Measurements from ENCODE around the gene DOC2B. TPM values are rescaled to one million over a fixed set of nuclear protein-coding genes. Genes with fewer than 3 reads are reported as not detected.

Gene DOC2B
- total RNA-seq, 1 experiment from 2014 or later = 0.17 TPM

DNA sequence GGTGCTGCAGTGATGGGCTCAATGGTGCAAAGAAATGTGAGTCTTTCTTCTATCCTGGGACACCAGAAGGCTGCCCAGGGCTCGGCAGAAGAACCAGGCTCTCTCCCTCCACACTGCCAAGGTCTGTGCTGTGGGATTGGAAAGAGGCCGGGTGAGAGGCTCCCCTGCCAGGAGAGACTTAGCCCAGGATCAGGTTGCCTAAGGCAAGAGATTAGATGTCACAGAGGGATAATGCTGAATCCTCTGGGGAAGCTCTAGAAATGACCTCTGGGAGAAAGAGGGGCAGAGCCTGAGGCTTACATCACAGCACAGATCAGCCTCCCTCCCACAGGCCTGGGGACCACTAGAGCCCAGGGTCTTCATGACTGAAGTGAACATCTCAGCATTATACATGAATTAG lies 5.7 kb upstream of the DOC2B start:
- TF ChIP-seq EZH2 (IDR thresholded peaks at IDR 0.05; ENCODE audit: borderline replicate concordance, low read depth, low read length, poor library complexity, severe bottlenecking) = no peak
- TF ChIP-seq, protein P1, sequence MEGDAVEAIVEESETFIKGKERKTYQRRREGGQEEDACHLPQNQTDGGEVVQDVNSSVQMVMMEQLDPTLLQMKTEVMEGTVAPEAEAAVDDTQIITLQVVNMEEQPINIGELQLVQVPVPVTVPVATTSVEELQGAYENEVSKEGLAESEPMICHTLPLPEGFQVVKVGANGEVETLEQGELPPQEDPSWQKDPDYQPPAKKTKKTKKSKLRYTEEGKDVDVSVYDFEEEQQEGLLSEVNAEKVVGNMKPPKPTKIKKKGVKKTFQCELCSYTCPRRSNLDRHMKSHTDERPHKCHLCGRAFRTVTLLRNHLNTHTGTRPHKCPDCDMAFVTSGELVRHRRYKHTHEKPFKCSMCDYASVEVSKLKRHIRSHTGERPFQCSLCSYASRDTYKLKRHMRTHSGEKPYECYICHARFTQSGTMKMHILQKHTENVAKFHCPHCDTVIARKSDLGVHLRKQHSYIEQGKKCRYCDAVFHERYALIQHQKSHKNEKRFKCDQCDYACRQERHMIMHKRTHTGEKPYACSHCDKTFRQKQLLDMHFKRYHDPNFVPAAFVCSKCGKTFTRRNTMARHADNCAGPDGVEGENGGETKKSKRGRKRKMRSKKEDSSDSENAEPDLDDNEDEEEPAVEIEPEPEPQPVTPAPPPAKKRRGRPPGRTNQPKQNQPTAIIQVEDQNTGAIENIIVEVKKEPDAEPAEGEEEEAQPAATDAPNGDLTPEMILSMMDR (conservative IDR thresholded peaks at IDR 0.05; ENCODE audit: low read depth, low read length) = no peak
- no TSS peak for BruUV-seq (replicated peaks)
- Histone ChIP-seq H3K9me3 (ENCODE audit: low read depth, low read length, poor library complexity, severe bottlenecking) (no peaks in the 10 kb centered on the region), H3K27me3 (replicated peaks; ENCODE audit: insufficient read depth, low read depth, low read length, poor library complexity) (peaks cover 9% of the 10 kb centered on the region), H3K4me1 (ENCODE audit: insufficient read depth, low read length, poor library complexity, severe bottlenecking) (no peaks in the 10 kb centered on the region), H3K27ac (ENCODE audit: low read depth, low read length, poor library complexity, severe bottlenecking) (no peak overlapping the region), H3K4me3 (ENCODE audit: low read depth, low read length, poor library complexity, severe bottlenecking) (no peak overlapping the region), H3K36me3 (ENCODE audit: insufficient read depth, low read length, poor library complexity, severe bottlenecking) (no peaks in the 10 kb centered on the region)
- ChIA-PET POLR2A (ENCODE audit: low non-redundant PET) (no interaction called here), CTCF (no interaction called here)
- intact Hi-C loops (cut with micrococcal nuclease; ENCODE audit: unreplicated experiment) = no loop called here
- DNase-seq (ENCODE audit: low spot score) = no peak

DNA sequence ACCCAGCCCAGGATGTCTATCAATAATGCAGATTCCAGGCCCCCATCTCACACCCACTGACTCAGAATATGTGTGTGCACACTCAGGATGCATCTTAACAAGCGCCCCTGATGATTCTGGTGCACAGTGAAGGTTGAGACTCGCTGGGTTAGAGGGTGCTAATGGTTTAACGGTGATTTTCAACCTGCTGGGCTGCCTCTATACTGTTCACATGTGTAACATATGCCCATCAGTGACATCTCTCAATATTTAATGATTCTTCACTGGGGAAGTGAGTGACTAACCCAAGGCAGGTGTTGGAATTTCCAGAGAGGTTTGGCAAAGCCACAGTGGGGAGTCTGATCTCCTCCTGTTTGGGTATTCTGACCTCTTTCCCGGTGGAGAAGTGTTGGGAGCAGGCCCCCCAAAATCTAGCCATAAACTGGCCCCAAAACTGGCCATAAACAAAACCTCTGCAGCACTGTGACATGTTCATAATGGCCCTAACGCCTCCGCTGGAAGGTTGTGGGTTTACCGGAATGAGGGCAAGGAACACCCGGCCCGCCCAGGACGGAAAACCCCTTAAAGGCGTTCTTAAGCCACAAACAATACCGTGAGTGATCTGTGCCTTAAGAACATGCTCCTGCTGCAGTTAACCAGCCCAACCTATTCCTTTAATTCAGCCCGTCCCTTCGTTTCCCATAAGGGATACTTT lies 4.1 kb upstream of the DOC2B start:
- POLR2A ChIA-PET (ENCODE audit: low non-redundant PET) = no interaction called here
- DNase-seq (ENCODE audit: low spot score) = no peak
- CTCF ChIA-PET = no interaction called here
- intact Hi-C loops (cut with micrococcal nuclease; ENCODE audit: unreplicated experiment) = no loop called here
- BruUV-seq (replicated peaks) = no TSS peak
- no peaks in the 10 kb centered on the region for H3K4me1 ChIP-seq (ENCODE audit: insufficient read depth, low read length, poor library complexity, severe bottlenecking)
- TF ChIP-seq, protein P1 (conservative IDR thresholded peaks at IDR 0.05; ENCODE audit: low read depth, low read length) = no peak
- TF ChIP-seq EZH2 (IDR thresholded peaks at IDR 0.05; ENCODE audit: borderline replicate concordance, low read depth, low read length, poor library complexity, severe bottlenecking) = no peak
- H3K4me3 ChIP-seq (ENCODE audit: low read depth, low read length, poor library complexity, severe bottlenecking) = no peak overlapping the region
- H3K27ac ChIP-seq (ENCODE audit: low read depth, low read length, poor library complexity, severe bottlenecking) = no peak overlapping the region
- peaks cover 22% of the 10 kb centered on the region for H3K27me3 ChIP-seq (replicated peaks; ENCODE audit: insufficient read depth, low read depth, low read length, poor library complexity)
- no peaks in the 10 kb centered on the region for H3K36me3 ChIP-seq (ENCODE audit: insufficient read depth, low read length, poor library complexity, severe bottlenecking)
- no peaks in the 10 kb centered on the region for H3K9me3 ChIP-seq (ENCODE audit: low read depth, low read length, poor library complexity, severe bottlenecking)

DNA sequence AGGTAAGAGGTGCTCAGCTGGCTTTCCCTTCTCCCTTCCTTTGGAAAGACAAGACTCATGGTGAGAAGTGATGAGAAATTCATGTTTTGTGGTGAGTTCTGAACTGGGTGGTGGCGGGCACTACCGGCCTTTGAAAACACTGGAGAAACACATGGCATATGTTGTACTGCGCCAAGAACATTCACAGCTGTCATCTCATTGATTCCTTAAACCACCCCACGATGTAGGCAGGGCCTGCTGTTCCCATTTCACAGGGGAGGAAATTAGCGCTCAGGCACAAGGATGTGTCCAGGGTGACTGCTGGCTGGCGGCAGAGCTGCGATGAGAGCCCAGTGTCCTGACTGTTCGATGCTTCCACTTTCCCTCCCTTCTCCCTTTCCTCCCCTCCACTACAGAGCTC lies 1.6 kb upstream of the DOC2B start:
- CTCF ChIA-PET = no interaction called here
- Histone ChIP-seq H3K27me3 (replicated peaks; ENCODE audit: insufficient read depth, low read depth, low read length, poor library complexity) (peaks cover 34% of the 10 kb centered on the region), H3K27ac (ENCODE audit: low read depth, low read length, poor library complexity, severe bottlenecking) (no peak overlapping the region), H3K36me3 (ENCODE audit: insufficient read depth, low read length, poor library complexity, severe bottlenecking) (no peaks in the 10 kb centered on the region), H3K4me1 (ENCODE audit: insufficient read depth, low read length, poor library complexity, severe bottlenecking) (no peaks in the 10 kb centered on the region), H3K4me3 (ENCODE audit: low read depth, low read length, poor library complexity, severe bottlenecking) (no peak overlapping the region), H3K9me3 (ENCODE audit: low read depth, low read length, poor library complexity, severe bottlenecking) (no peaks in the 10 kb centered on the region)
- TF ChIP-seq, protein P1 (conservative IDR thresholded peaks at IDR 0.05; ENCODE audit: low read depth, low read length) = no peak
- no peak for TF ChIP-seq EZH2 (IDR thresholded peaks at IDR 0.05; ENCODE audit: borderline replicate concordance, low read depth, low read length, poor library complexity, severe bottlenecking)
- intact Hi-C loops (cut with micrococcal nuclease; ENCODE audit: unreplicated experiment) = no loop called here
- no TSS peak for BruUV-seq (replicated peaks)
- POLR2A ChIA-PET (ENCODE audit: low non-redundant PET) = no interaction called here
- no peak for DNase-seq (ENCODE audit: low spot score)
